ENCODE measurements around the gene LZTS2.
"Not testable (repeated sequence)": the region's sequence is repeated elsewhere in the genome, so short reads cannot be mapped to it uniquely, and the experiment has no call there.

The LZTS2 gene

DNA sequence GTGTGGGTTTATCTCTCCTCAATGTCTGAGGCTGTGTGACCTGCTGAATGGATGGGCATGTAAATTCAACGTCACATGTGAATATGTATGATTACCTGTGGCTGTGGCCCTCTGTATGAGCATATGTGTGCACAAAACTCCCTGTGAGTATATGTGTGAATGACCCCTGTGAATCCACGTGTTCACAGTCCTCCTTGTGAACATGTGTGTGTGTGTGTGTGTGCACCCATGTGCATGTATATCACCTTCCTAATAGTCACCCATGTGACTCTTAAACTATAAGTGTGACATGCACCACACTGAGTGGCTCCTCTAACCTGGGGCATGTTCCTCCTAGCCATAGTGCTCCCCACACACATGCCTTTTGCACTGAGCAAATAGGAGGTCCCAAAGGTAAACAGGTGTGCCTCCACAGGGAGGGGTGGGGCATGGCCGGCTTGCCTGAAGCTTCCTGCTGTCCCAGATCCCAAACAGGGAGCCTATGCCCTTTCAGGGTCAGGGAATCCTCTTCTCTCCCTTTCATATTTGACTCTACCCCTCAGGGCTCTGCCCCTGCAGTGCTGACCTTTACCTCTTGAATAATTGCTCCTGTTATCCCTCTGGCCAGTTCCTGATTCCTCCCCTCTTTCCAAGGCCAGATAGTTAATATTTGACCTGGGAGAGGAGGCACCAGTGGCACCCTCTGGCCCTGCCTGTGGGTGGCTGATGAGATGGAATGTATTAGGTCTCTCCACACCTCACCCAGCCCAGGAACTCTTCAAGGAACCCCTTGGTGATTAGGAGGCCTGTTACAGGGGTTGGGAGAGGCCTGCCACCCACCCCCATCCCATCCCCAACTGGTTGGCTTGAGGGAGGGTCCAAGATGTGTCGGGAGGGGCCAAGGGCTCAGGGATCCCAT is 28.4 kb upstream of the LZTS2 start:
- H3K4me3 ChIP-seq (ENCODE audit: low read length): no peak overlapping the region
- no peak overlapping the region for H2AFZ ChIP-seq (ENCODE audit: low read depth, low read length)
- H3K27me3 ChIP-seq (ENCODE audit: insufficient read depth, low read length): no peaks in the 10 kb centered on the region
- peaks cover 6% of the 10 kb centered on the region for H3K4me1 ChIP-seq (ENCODE audit: insufficient read depth, low read length)
- no peaks in the 10 kb centered on the region for H3K36me3 ChIP-seq (ENCODE audit: insufficient read depth, low read length)
- H3K9me3 ChIP-seq (ENCODE audit: low read length): no peaks in the 10 kb centered on the region

DNA sequence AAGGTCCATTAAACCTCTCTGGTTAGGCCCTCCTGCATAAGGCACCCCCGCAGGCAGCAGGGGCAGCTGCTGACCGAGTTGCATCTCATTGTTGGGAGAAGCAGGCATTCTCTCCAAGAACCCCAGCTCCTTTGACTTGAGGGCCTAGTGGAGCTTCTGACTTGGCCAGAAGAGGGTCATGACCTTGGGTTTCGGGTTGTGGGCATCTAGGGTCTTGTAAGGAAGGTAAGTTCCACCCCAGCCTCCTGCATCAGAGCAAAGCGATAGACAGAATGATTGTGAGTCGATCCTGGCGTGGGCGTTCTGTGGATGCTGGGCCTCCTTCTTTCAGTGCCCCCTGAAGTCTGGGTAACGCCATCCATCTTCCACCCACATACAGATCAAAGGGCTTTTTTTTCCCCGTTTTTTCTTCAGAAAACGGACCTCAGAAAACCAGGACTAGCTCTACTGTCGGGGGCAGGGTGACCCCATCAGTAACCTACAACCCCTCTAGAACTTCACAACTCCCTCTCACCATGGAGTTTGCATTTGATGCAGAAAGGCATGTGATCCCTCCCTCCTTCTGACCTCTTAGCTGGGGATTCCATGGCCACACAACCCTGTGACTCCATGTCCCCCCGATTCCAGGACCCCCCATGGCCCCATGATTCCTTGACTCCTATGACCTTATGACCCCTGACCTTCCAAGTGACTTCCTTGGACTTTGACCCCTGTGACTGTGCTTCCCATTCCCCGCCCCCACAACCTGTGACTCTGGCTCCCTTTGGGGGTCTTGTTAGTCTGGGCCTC is 27.3 kb upstream of the LZTS2 start:
- no peaks in the 10 kb centered on the region for H3K9me3 ChIP-seq (ENCODE audit: low read length)
- no peak overlapping the region for H2AFZ ChIP-seq (ENCODE audit: low read depth, low read length)
- H3K36me3 ChIP-seq (ENCODE audit: insufficient read depth, low read length): no peaks in the 10 kb centered on the region

DNA sequence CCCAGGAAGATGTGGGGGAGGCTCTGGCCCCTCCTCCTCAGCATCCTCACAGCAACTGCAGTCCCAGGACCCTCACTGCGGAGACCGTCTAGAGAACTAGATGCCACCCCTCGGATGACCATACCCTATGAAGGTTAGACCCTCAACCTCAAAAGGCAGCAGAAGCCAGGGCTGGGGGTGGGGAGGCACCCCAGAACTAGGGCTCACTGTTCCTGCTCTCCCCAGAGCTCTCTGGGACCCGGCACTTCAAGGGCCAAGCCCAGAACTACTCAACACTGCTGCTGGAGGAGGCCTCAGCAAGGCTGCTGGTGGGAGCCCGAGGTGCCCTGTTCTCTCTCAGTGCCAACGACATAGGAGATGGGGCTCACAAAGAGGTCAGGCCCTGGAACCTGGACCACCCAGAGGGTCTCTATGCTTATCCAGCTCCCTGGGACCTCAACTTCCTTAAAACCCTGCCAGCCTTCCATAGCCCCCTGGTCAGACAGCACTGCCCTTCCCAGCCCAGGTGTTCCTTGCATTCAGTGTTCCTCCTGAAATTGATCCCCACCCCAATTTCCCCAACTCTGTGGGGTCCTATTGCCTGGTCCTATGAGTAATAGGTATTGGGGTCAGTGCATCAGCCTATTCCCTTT is 26.6 kb upstream of the LZTS2 start:
- Histone ChIP-seq H3K9me3 (ENCODE audit: low read length) (no peaks in the 10 kb centered on the region), H3K36me3 (ENCODE audit: insufficient read depth, low read length) (no peaks in the 10 kb centered on the region), H3K4me3 (ENCODE audit: low read length) (no peak overlapping the region), H2AFZ (ENCODE audit: low read depth, low read length) (no peak overlapping the region), H3K4me1 (ENCODE audit: insufficient read depth, low read length) (peaks cover 6% of the 10 kb centered on the region), H3K27me3 (ENCODE audit: insufficient read depth, low read length) (no peaks in the 10 kb centered on the region)

More for the DNA sequence above, 27.3 kb upstream of the LZTS2 start:
- H3K4me3 ChIP-seq (ENCODE audit: low read length): no peak overlapping the region
- H3K27me3 ChIP-seq (ENCODE audit: insufficient read depth, low read length): no peaks in the 10 kb centered on the region
- H3K4me1 ChIP-seq (ENCODE audit: insufficient read depth, low read length): peaks cover 6% of the 10 kb centered on the region

DNA sequence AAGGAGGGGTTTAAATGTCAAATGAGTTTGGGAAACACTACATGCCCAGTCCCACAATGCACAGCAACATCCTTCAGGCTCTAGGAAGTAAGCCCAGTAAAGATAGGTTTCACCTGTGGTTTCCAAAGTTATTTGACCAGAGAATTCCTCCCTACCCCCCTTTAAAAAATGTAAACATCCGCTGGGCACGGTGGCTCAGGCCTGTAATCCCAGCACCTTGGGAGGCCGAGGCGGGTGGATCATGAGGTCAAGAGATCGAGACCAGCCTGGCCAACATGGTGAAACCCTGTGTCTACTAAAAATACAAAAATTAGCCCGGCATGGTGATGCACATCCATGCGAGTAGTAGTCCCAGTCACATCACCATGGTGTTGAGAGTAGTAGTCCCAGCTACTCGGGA is 24.2 kb upstream of the LZTS2 start:
- H3K9me3 ChIP-seq (ENCODE audit: low read length); H3K27me3 ChIP-seq (ENCODE audit: insufficient read depth, low read length); H3K4me3 ChIP-seq (ENCODE audit: low read length): not testable (repeated sequence)

DNA sequence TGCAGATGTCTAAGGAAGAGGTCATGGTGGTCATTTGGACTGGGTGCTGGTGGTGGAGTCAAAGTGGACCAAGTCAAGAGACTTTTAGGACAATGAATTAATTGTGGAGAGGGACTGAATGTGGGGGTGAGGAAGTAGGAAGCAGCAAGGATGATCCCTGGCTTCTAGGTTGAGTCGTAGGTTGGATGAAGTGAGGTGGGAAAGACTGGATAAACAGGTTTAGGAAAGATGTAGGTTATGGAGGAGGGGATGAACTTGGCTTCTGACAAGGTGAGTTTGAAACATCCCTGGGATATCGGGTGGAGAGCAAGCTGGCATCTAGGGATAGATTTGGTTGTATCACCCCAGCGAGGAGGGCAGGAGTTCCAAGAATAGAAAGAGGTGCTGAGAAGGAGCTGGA is 22.7 kb upstream of the LZTS2 start:
- no peak overlapping the region for H2AFZ ChIP-seq (ENCODE audit: low read depth, low read length)
- H3K27me3 ChIP-seq (ENCODE audit: insufficient read depth, low read length): no peaks in the 10 kb centered on the region
- no peak overlapping the region for H3K4me3 ChIP-seq (ENCODE audit: low read length)

More for the DNA sequence above, 24.2 kb upstream of the LZTS2 start:
- peaks cover 13% of the 10 kb centered on the region for H3K36me3 ChIP-seq (ENCODE audit: insufficient read depth, low read length)
- not testable (repeated sequence) for H3K4me1 ChIP-seq (ENCODE audit: insufficient read depth, low read length); H2AFZ ChIP-seq (ENCODE audit: low read depth, low read length)

DNA sequence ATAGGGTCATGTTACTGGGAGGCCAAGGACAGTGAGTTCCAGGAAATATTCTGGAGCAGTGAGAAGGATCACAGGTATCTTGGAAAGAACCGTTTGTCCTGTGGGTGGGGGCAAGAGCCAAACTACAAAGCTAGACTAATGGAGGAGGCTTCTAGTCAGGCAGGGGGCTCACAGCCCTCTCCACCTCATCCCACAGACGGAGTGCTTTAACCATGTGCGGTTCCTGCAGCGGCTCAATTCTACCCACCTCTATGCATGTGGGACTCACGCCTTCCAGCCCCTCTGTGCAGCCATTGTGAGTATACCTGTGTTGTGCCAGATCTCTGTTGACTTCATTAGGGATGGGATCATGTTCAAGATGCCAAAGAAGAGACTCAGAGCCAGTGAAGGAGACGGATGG is 22.2 kb upstream of the LZTS2 start:
- no peaks in the 10 kb centered on the region for H3K9me3 ChIP-seq (ENCODE audit: low read length)
- no peaks in the 10 kb centered on the region for H3K27me3 ChIP-seq (ENCODE audit: insufficient read depth, low read length)
- H3K4me3 ChIP-seq (ENCODE audit: low read length): no peak overlapping the region
- H3K36me3 ChIP-seq (ENCODE audit: insufficient read depth, low read length): peaks cover 28% of the 10 kb centered on the region
- no peak overlapping the region for H2AFZ ChIP-seq (ENCODE audit: low read depth, low read length)
- no peaks in the 10 kb centered on the region for H3K4me1 ChIP-seq (ENCODE audit: insufficient read depth, low read length)

More for the DNA sequence above, 22.7 kb upstream of the LZTS2 start:
- H3K9me3 ChIP-seq (ENCODE audit: low read length): no peaks in the 10 kb centered on the region
- no peaks in the 10 kb centered on the region for H3K4me1 ChIP-seq (ENCODE audit: insufficient read depth, low read length)
- H3K36me3 ChIP-seq (ENCODE audit: insufficient read depth, low read length): peaks cover 25% of the 10 kb centered on the region

DNA sequence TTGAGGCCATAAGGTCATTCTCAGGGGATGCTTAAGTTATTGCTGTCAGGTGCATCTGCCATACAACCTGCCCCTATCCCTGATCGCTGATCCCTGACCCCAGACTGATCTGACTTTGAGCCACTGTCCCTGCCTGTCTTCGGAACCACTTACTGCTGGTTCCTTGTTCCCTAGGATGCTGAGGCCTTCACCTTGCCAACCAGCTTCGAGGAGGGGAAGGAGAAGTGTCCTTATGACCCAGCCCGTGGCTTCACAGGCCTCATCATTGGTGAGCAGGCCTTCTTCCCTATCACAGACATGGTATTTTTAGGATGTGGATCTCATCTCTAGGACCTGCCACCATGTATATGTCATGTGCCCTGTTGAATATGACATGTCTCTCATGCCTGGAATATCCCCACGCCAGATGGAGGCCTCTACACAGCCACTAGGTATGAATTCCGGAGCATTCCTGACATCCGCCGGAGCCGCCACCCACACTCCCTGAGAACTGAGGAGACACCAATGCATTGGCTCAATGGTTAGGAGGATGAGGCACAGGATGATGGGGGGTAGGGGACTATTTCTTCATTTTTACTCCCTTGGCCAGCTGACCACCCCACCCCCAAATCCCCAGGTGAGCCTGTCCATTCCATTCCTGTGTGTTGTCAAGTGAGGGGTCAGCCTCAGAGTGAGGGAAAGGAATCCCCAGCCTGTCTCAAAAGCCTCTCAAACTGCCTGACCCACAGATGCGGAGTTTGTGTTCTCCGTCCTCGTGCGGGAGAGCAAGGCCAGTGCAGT is 21.3 kb upstream of the LZTS2 start:
- Histone ChIP-seq H3K9me3 (ENCODE audit: low read length) (no peaks in the 10 kb centered on the region), H3K27me3 (ENCODE audit: insufficient read depth, low read length) (no peaks in the 10 kb centered on the region), H3K36me3 (ENCODE audit: insufficient read depth, low read length) (peaks cover 35% of the 10 kb centered on the region), H3K4me1 (ENCODE audit: insufficient read depth, low read length) (no peaks in the 10 kb centered on the region), H3K4me3 (ENCODE audit: low read length) (no peak overlapping the region), H2AFZ (ENCODE audit: low read depth, low read length) (no peak overlapping the region)

DNA sequence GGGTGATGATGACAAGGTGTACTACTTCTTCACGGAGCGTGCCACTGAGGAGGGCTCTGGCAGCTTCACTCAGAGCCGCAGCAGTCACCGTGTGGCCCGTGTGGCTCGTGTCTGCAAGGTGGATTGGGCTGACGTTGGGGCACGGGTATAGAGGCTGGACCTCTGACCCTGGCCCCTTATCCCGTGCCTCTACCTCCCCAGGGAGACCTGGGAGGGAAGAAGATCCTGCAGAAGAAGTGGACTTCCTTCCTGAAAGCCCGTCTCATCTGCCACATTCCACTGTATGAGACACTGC is 20.8 kb upstream of the LZTS2 start:
- H3K9me3 ChIP-seq (ENCODE audit: low read length): no peaks in the 10 kb centered on the region
- no peak overlapping the region for H2AFZ ChIP-seq (ENCODE audit: low read depth, low read length)
- H3K4me1 ChIP-seq (ENCODE audit: insufficient read depth, low read length): no peaks in the 10 kb centered on the region
- H3K27me3 ChIP-seq (ENCODE audit: insufficient read depth, low read length): no peaks in the 10 kb centered on the region
- peaks cover 39% of the 10 kb centered on the region for H3K36me3 ChIP-seq (ENCODE audit: insufficient read depth, low read length)
- H3K4me3 ChIP-seq (ENCODE audit: low read length): no peak overlapping the region

DNA sequence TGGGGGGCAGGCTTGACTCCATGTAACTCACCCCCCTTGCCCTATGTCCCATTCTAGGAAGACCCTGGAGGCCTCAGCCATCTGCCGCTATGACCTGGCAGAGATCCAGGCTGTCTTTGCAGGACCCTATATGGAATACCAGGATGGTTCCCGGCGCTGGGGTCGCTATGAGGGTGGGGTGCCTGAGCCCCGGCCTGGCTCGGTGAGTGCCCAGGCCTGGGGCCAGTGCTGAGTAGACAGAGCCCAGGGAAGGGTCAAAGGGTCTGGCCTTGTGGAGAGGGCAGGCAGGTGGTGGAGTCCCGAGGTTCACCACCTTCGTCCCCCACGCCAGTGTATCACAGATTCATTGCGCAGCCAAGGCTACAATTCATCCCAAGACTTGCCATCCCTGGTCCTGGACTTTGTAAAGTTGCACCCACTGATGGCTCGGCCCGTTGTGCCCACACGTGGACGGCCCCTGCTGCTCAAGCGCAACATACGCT is 19.8 kb upstream of the LZTS2 start:
- Histone ChIP-seq H3K36me3 (ENCODE audit: insufficient read depth, low read length) (peaks cover 42% of the 10 kb centered on the region), H2AFZ (ENCODE audit: low read depth, low read length) (no peak overlapping the region), H3K9me3 (ENCODE audit: low read length) (no peaks in the 10 kb centered on the region), H3K4me1 (ENCODE audit: insufficient read depth, low read length) (no peaks in the 10 kb centered on the region), H3K4me3 (ENCODE audit: low read length) (no peak overlapping the region), H3K27me3 (ENCODE audit: insufficient read depth, low read length) (no peaks in the 10 kb centered on the region)

DNA sequence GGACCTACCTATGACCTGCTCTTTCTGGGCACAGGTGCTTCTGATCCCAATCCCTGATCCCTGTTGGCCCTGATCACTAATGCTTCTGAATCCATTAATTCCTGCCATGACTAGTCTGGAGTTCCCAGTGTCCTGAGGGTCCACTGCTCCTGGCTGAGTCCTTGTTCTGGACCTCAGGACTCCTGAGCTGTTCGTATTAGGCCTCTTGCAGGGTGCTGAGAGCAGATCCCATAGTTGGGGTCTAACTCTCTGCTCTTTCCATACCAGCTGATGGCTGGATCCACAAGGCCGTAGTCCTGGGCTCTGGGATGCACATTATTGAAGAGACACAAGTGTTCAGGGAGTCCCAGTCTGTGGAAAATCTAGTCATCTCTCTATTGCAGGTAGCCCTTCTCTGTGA is 19.3 kb upstream of the LZTS2 start:
- Histone ChIP-seq H3K4me3 (ENCODE audit: low read length) (no peak overlapping the region), H3K36me3 (ENCODE audit: insufficient read depth, low read length) (peaks cover 44% of the 10 kb centered on the region), H3K27me3 (ENCODE audit: insufficient read depth, low read length) (no peaks in the 10 kb centered on the region), H3K9me3 (ENCODE audit: low read length) (no peaks in the 10 kb centered on the region), H2AFZ (ENCODE audit: low read depth, low read length) (no peak overlapping the region), H3K4me1 (ENCODE audit: insufficient read depth, low read length) (no peaks in the 10 kb centered on the region)

DNA sequence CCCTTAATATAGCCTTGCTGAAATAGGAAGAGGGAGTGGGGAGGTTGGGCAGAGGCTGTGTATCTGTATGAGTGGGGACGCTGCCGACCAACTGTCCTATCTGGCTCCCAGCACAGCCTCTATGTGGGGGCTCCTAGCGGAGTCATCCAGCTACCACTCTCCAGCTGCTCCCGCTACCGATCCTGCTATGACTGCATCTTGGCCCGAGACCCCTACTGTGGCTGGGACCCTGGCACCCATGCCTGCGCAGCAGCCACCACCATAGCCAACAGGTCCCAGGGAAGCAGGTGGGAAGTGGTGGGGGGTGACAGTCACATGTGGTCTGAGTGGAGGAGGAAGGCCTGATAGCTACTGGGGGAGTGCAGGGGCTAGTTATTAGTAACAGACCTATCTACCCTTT is 18.9 kb upstream of the LZTS2 start:
- Histone ChIP-seq H3K4me3 (ENCODE audit: low read length) (no peak overlapping the region), H3K27me3 (ENCODE audit: insufficient read depth, low read length) (no peaks in the 10 kb centered on the region), H3K9me3 (ENCODE audit: low read length) (no peaks in the 10 kb centered on the region), H2AFZ (ENCODE audit: low read depth, low read length) (no peak overlapping the region), H3K4me1 (ENCODE audit: insufficient read depth, low read length) (no peaks in the 10 kb centered on the region), H3K36me3 (ENCODE audit: insufficient read depth, low read length) (peaks cover 47% of the 10 kb centered on the region)

DNA sequence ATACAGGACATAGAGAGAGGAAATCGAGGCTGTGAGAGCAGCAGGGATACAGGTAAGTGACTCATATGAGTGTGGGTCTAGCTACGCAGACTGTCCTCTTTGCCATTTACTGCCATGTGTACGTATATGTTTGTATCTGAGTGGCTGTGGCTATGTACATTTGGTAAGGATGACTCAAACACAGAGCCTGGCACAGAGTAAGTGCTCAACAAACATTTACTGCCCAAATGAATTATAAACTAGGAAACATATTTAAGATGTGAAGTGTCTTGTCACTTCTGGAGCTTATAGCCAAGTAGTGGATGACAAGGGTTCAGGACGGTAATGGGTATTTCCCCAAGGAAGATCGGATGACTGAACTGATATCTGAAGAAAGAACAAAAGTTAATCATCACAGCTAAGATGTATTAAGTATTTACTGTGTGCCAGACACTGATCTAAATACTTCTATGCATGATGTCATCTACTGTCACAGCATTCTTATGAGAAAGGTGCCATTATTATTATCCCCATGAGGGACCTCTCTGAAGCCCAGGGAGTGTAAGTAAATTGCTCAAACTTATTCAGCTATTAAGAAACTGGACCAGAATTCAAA is 18.3 kb upstream of the LZTS2 start:
- no peak overlapping the region for H2AFZ ChIP-seq (ENCODE audit: low read depth, low read length)
- H3K9me3 ChIP-seq (ENCODE audit: low read length): no peaks in the 10 kb centered on the region
- no peaks in the 10 kb centered on the region for H3K27me3 ChIP-seq (ENCODE audit: insufficient read depth, low read length)
- peaks cover 5% of the 10 kb centered on the region for H3K4me1 ChIP-seq (ENCODE audit: insufficient read depth, low read length)
- H3K4me3 ChIP-seq (ENCODE audit: low read length): no peak overlapping the region
- H3K36me3 ChIP-seq (ENCODE audit: insufficient read depth, low read length): peaks cover 47% of the 10 kb centered on the region

Measured in neuron (in vitro differentiated cells).